IMR-90 (cell line): ENCODE results near the gene MAP4K1. TPM values are rescaled to one million over a fixed set of nuclear protein-coding genes. Genes with fewer than 3 reads are reported as not detected.

Experiments
- ATAC-seq: fragments of 200-7000 bp; cut with Tn5 transposase; 2 replicates; pipeline ENCODE4 v1.9.1; 2020; ENCODE audit warnings: low read depth, mild to moderate bottlenecking, moderate library complexity
- BruUV-seq: library from RNA; stranded (reverse); fragments of 400-500 nt; replicated peaks from 2 replicates; lab custom pipeline; 2021; lab: Mats Ljungman, UMichigan
- CTCF ChIA-PET: fragments of 300-600 bp; formaldehyde crosslinking; extraction: SDS; loops from one replicate; lab custom pipeline; 2021; ENCODE audit warnings: antibody characterized with exemption; lab: Yijun Ruan, JAX
- POLR2A ChIA-PET: fragments of 300-600 bp; sonication (Branson Sonifier 250); formaldehyde crosslinking; loops from one replicate; lab custom pipeline; 2022; ENCODE audit warnings: antibody characterized with exemption; ENCODE audit not compliant: unreplicated experiment; lab: Charles Lee
- DNase-seq: peaks from one replicate; pipeline ENCODE4 v3.0.0; 2013
- H2AFZ ChIP-seq: replicated peaks from 2 replicates; pipeline ENCODE3; 2013; ENCODE audit warnings: low read length, mild to moderate bottlenecking; ENCODE audit not compliant: poor library complexity
- H2AK5ac ChIP-seq: 2 replicates; pipeline ENCODE4 v1.6.1; 2013; ENCODE audit warnings: low read depth, low read length, inconsistent platforms
- H2AK9ac ChIP-seq: replicated peaks from 2 replicates; pipeline ENCODE3; 2013; ENCODE audit warnings: mild to moderate bottlenecking, low read depth, low read length, moderate library complexity; ENCODE audit not compliant: poor library complexity
- H2BK120ac ChIP-seq: 2 replicates; pipeline ENCODE4 v1.6.1; 2013; ENCODE audit warnings: low read depth, low read length, inconsistent platforms
- H2BK15ac ChIP-seq: 3 replicates; pipeline ENCODE4 v1.6.1; 2013; ENCODE audit warnings: low read depth, low read length, inconsistent platforms
- H2BK20ac ChIP-seq: 2 replicates; pipeline ENCODE4 v1.6.1; 2013; ENCODE audit warnings: low read depth, mild to moderate bottlenecking, inconsistent platforms, low read length, moderate library complexity
- H2BK5ac ChIP-seq: 2 replicates; pipeline ENCODE4 v1.6.1; 2013; ENCODE audit warnings: mild to moderate bottlenecking, low read depth, low read length, inconsistent platforms; ENCODE audit not compliant: poor library complexity, severe bottlenecking
- H3K14ac ChIP-seq: replicated peaks from 2 replicates; pipeline ENCODE4 v1.6.1; 2013; ENCODE audit warnings: low read depth, low read length, inconsistent platforms
- H3K18ac ChIP-seq: 2 replicates; pipeline ENCODE4 v1.6.1; 2013; ENCODE audit warnings: low read depth, low read length, control low read depth
- H3K23ac ChIP-seq: 2 replicates; pipeline ENCODE4 v1.6.1; 2013; ENCODE audit warnings: low read depth, low read length, inconsistent platforms
- H3K27ac ChIP-seq: 2 replicates; pipeline ENCODE4 v1.5.1; 2013; ENCODE audit warnings: mild to moderate bottlenecking, control low read depth, low read length; ENCODE audit not compliant: insufficient read depth
- H3K27me3 ChIP-seq: 2 replicates; pipeline ENCODE4 v1.6.1; 2013; ENCODE audit warnings: low read length; ENCODE audit not compliant: control insufficient read depth, insufficient read depth
- H3K36me3 ChIP-seq: 2 replicates; pipeline ENCODE4 v1.6.1; 2013; ENCODE audit warnings: low read length, mixed read lengths; ENCODE audit not compliant: control insufficient read depth, insufficient read depth
- H3K4ac ChIP-seq: 2 replicates; pipeline ENCODE4 v1.6.1; 2013; ENCODE audit warnings: low read depth, low read length, inconsistent platforms
- H3K4me1 ChIP-seq: 2 replicates; pipeline ENCODE4 v1.6.1; 2013; ENCODE audit warnings: low read length, mixed read lengths; ENCODE audit not compliant: control insufficient read depth, insufficient read depth
- H3K4me2 ChIP-seq: 2 replicates; pipeline ENCODE4 v1.6.1; 2013; ENCODE audit warnings: low read depth, mild to moderate bottlenecking, control low read depth, low read length, moderate library complexity
- H3K4me3 ChIP-seq: 2 replicates; pipeline ENCODE4 v1.5.1; 2013; ENCODE audit warnings: low read depth, mild to moderate bottlenecking, control low read depth, low read length, moderate library complexity; ENCODE audit not compliant: insufficient read depth
- H3K56ac ChIP-seq: 2 replicates; pipeline ENCODE4 v1.6.1; 2013; ENCODE audit warnings: low read length, inconsistent platforms; ENCODE audit not compliant: insufficient read depth; ENCODE audit errors: extremely low read depth
- H3K79me1 ChIP-seq, 2 experiments: 2 replicates each; pipeline ENCODE4 v1.6.1; 2013; ENCODE audit warnings: low read length in 2 of 2, inconsistent platforms in 1 of 2, low read depth in 1 of 2
- H3K9ac ChIP-seq: 2 replicates; pipeline ENCODE4 v1.6.1; 2013; ENCODE audit warnings: low read depth, low read length, control low read depth
- H3K9me1 ChIP-seq: 2 replicates; pipeline ENCODE4 v1.6.1; 2013; ENCODE audit warnings: low read length, inconsistent platforms; ENCODE audit not compliant: insufficient read depth
- H3K9me3 ChIP-seq: 2 replicates; pipeline ENCODE4 v1.6.1; 2013; ENCODE audit warnings: low read length; ENCODE audit not compliant: control insufficient read depth, insufficient read depth
- H4K20me1 ChIP-seq: 2 replicates; pipeline ENCODE4 v1.6.1; 2013; ENCODE audit warnings: low read length, inconsistent platforms; ENCODE audit not compliant: insufficient read depth
- H4K5ac ChIP-seq: 2 replicates; pipeline ENCODE4 v1.6.1; 2013; ENCODE audit warnings: mild to moderate bottlenecking, low read depth, low read length, control low read depth
- H4K8ac ChIP-seq, 2 experiments: 2 replicates each; pipeline ENCODE4 v1.6.1; 2013; ENCODE audit warnings: low read depth in 2 of 2, low read length in 2 of 2, control low read depth in 1 of 2, inconsistent platforms in 1 of 2
- H4K91ac ChIP-seq: 2 replicates; pipeline ENCODE4 v1.6.1; 2013; ENCODE audit warnings: low read depth, low read length, inconsistent platforms; ENCODE audit not compliant: insufficient read depth
- BHLHE40 ChIP-seq: fragments of 150-350 bp; IDR thresholded peaks from 2 replicates; pipeline ENCODE4 v1.6.1; 2016; ENCODE audit warnings: mild to moderate bottlenecking, low read depth, low read length
- CHD1 ChIP-seq: IDR thresholded peaks from 2 replicates; pipeline ENCODE4 v1.6.1; 2012; ENCODE audit warnings: low read depth, low read length, improper control_type of control experiment
- CTCF ChIP-seq: conservative IDR thresholded peaks from 2 replicates; pipeline ENCODE4 v1.5.1; 2012; ENCODE audit warnings: mild to moderate bottlenecking, low read depth, low read length, improper control_type of control experiment
- FOS ChIP-seq: fragments of 150-350 bp; IDR thresholded peaks from 2 replicates; pipeline ENCODE4 v1.6.1; 2016; ENCODE audit warnings: low read depth, low read length
- MAFK ChIP-seq: IDR thresholded peaks from 2 replicates; pipeline ENCODE4 v1.6.1; 2012; ENCODE audit warnings: low read depth, low read length, improper control_type of control experiment
- MAZ ChIP-seq: IDR thresholded peaks from 2 replicates; pipeline ENCODE4 v1.6.1; 2012; ENCODE audit warnings: low read depth, mild to moderate bottlenecking, low read length, improper control_type of control experiment, moderate library complexity, borderline replicate concordance
- MXI1 ChIP-seq: IDR thresholded peaks from 2 replicates; pipeline ENCODE4 v1.6.1; 2012; ENCODE audit warnings: low read depth, mild to moderate bottlenecking, low read length, moderate library complexity, borderline replicate concordance
- NFE2L2 ChIP-seq: fragments of 150-350 bp; IDR thresholded peaks from 2 replicates; pipeline ENCODE4 v1.6.1; 2016; ENCODE audit warnings: low read depth, mild to moderate bottlenecking, low read length
- POLR2A ChIP-seq: IDR thresholded peaks from 2 replicates; pipeline ENCODE4 v1.6.1; 2012; ENCODE audit warnings: mild to moderate bottlenecking, low read depth, low read length
- RAD21 ChIP-seq: IDR thresholded peaks from 2 replicates; pipeline ENCODE4 v1.6.1; 2012; ENCODE audit warnings: low read length, improper control_type of control experiment
- RCOR1 ChIP-seq: IDR thresholded peaks from 2 replicates; pipeline ENCODE4 v1.6.1; 2012; ENCODE audit warnings: mild to moderate bottlenecking, low read length, improper control_type of control experiment; ENCODE audit not compliant: insufficient replicate concordance
- USF2 ChIP-seq: fragments of 150-350 bp; IDR thresholded peaks from 2 replicates; pipeline ENCODE4 v1.6.1; 2017; ENCODE audit warnings: mild to moderate bottlenecking, antibody characterized with exemption, low read length, low read depth
- WGBS, 2 experiments: methylation state at CpG; one replicate each; pipeline versions ENCODE4 v1.1.5 to v1.1.7; 2013; ENCODE audit warnings: missing lambda C conversion rate in 2 of 2; ENCODE audit not compliant: insufficient read length in 1 of 2; ENCODE audit errors: extremely low coverage in 2 of 2; 5-methylcytosine and 5-hydroxymethylcytosine counted together
- dilution Hi-C: fragments of 300-500 bp; cut with HindIII; formaldehyde crosslinking; loops from one replicate; pipeline ENCODE4 v1.14.3; 2018; ENCODE audit warnings: low sequenced_read_pairs; ENCODE audit not compliant: unreplicated experiment
- in situ Hi-C: fragments of 300-500 bp; cut with MboI; formaldehyde crosslinking; loops from 3 replicates; pipeline ENCODE4 v1.14.3; 2019; ENCODE audit warnings: low sequenced_read_pairs, inconsistent platforms, mixed read lengths
- intact Hi-C: fragments of 100-400 bp; cut with micrococcal nuclease; formaldehyde crosslinking; loops from 2 replicates; pipeline ENCODE4 v1.10.0; 2022
- polyA plus RNA-seq, 3 experiments: library from polyadenylated mRNA; depleted of rRNA; stranded (reverse); fragments of >200 nt; gene quantifications; 2 replicates each; pipeline ENCODE4 v1.2.3, GENCODE V29; 2012; ENCODE audit warnings: low replicate concordance in 1 of 3
- total RNA-seq: library from RNA; depleted of rRNA; stranded (reverse); fragments of >200 nt; gene quantifications from 2 replicates; pipeline ENCODE4 v1.2.3, GENCODE V29; 2012
- TF ChIP-seq, protein P1 (sequence below): fragments of 150-350 bp; IDR thresholded peaks from 2 replicates; pipeline ENCODE4 v1.6.1; 2016; ENCODE audit warnings: low read depth, mild to moderate bottlenecking, low read length, moderate library complexity, borderline replicate concordance

MAP4K1 gene
- total and polyA plus RNA-seq, 2 of the 4 experiments (the other 2 are of a cell fraction), result 0.22 TPM; not detected in 1

GRCh38 chr19:38561053-38561606 lies 56.6 kb downstream of the MAP4K1 start:
- Histone ChIP-seq H2BK120ac (no peak overlapping the region), H3K4me1 (no peaks in the 10 kb centered on the region), H2AK5ac (no peak overlapping the region), H4K5ac (no peak overlapping the region), H3K56ac (no peak overlapping the region), H4K8ac (no peak overlapping the region), H3K14ac (no peak overlapping the region), H4K20me1 (no peaks in the 10 kb centered on the region), H3K9ac (no peak overlapping the region), H2AFZ (no peak overlapping the region), H2BK15ac (no peak overlapping the region), H2BK20ac (no peak overlapping the region), H3K36me3 (no peaks in the 10 kb centered on the region), H3K27me3 (peaks cover 23% of the 10 kb centered on the region), H2BK5ac (no peak overlapping the region), H3K4ac (no peak overlapping the region), H2AK9ac (no peak overlapping the region), H3K9me1 (no peaks in the 10 kb centered on the region), H3K27ac (no peak overlapping the region), H3K23ac (no peak overlapping the region), H4K91ac (no peak overlapping the region), H3K4me3 (no peak overlapping the region), H3K79me1 (no peaks in the 10 kb centered on the region), H3K9me3 (no peaks in the 10 kb centered on the region), H3K18ac (no peak overlapping the region), H3K4me2 (no peak overlapping the region)
- ATAC-seq, result no peak
- in situ Hi-C loops (no loop called here), intact Hi-C loops (no loop called here), dilution Hi-C loops (no loop called here)
- no TSS peak for BruUV-seq
- DNase-seq, result no peak
- WGBS, 2 experiments, result 86% methylated on average over 40 of the region's 42 CpGs; no CpG with 5 or more reads in 1 of the 2 experiments
- TF ChIP-seq RAD21 (no peak), MAFK (no peak), FOS (no peak), CTCF (no peak), RCOR1 (no peak), USF2 (no peak), MAZ (no peak), BHLHE40 (no peak), NFE2L2 (no peak), MXI1 (no peak), CHD1 (no peak), POLR2A (no peak)
- TF ChIP-seq, protein P1, sequence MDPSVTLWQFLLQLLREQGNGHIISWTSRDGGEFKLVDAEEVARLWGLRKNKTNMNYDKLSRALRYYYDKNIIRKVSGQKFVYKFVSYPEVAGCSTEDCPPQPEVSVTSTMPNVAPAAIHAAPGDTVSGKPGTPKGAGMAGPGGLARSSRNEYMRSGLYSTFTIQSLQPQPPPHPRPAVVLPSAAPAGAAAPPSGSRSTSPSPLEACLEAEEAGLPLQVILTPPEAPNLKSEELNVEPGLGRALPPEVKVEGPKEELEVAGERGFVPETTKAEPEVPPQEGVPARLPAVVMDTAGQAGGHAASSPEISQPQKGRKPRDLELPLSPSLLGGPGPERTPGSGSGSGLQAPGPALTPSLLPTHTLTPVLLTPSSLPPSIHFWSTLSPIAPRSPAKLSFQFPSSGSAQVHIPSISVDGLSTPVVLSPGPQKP, result no peak
- POLR2A ChIA-PET, result no interaction called here
- CTCF ChIA-PET, result no interaction called here
